ENCODE results near the gene CORO1C. TPM values are rescaled to one million over a fixed set of nuclear protein-coding genes. Genes with fewer than 3 reads are reported as not detected.
A peak's percentile ranks its signal among the peaks of the same experiment; 100 is the strongest.

The CORO1C gene
- polyA plus RNA-seq, 1 of the 3 experiments (the other 2 are of a cell fraction) = 150 TPM

- TF ChIP-seq MAX (IDR thresholded peaks at IDR 0.05; ENCODE audit: low read depth) (0 out of 2 replicates have a peak, but pooled peaks have one; percentile 35), RFX5 (IDR thresholded peaks at IDR 0.05; ENCODE audit: low read length) (no peak), USF2 (IDR thresholded peaks at IDR 0.05; ENCODE audit: borderline replicate concordance, low read depth, low read length) (no peak), RXRA (IDR thresholded peaks at IDR 0.05; ENCODE audit: borderline replicate concordance, low read depth) (no peak), TCF12 (IDR thresholded peaks at IDR 0.05) (peak; percentile 71), RAD21 (IDR thresholded peaks at IDR 0.05; ENCODE audit: low read length) (no peak), IRF3 (IDR thresholded peaks at IDR 0.05; ENCODE audit: low read depth, low read length) (no peak), JUND (IDR thresholded peaks at IDR 0.05) (peak; percentile 38; the same call in 1 of the 2 replicates), EP300 (IDR thresholded peaks at IDR 0.05; ENCODE audit: borderline replicate concordance in 1 of 2, low read depth in 1 of 2, low read length in 1 of 2) (peak in 1 of 2 experiments; percentile 33; a peak in 1 of 4 replicates), ZBTB33 (IDR thresholded peaks at IDR 0.05; ENCODE audit: borderline replicate concordance, low read depth) (no peak), REST (IDR thresholded peaks at IDR 0.05; ENCODE audit: low read depth, low read length) (no peak)
These were observed 100.7 kb downstream of the CORO1C start (continued) for GRCh38 chr12:108630481-108631207.
